NCI-H345 (cell line): ENCODE data around the gene TMEM14A.

Source experiments
- DNase-seq: peaks from one replicate; lab custom pipeline; 2025; lab: John Stamatoyannopoulos, UW

TMEM14A gene

DNA sequence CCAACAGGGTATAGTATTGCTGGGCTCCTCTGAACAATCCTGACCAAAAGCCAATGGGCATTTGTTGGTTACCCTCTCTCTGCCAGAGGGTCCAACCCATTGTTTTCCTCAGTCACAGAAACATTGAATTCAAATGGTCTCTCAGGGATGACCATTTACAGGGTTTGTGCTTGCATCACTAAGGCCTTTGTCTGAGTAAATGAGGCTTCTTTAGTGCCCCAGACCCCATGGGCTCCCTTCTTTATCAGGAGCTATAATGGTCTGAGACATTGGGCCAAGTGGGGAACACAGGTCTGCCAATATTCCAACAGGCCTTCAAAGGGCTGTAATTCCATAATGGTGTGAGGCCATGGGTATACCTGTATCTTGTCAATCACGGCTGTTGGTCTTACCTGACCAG is 65.2 kb downstream of the TMEM14A start:
- DNase-seq, result no peak
